GM18507 (cell line): Measurements from ENCODE around the gene POLR3E.

Experiments used
- DNase-seq: peaks from one replicate; pipeline ENCODE4 v3.0.0; 2011; ENCODE audit warnings: low read depth; ENCODE audit not compliant: insufficient read length; ENCODE audit errors: extremely low spot score
- FAIRE-seq: peaks from 2 replicates; lab custom pipeline; 2011; peaks lifted over from hg19 to GRCh38; lab: Jason Lieb, UNC

POLR3E gene

GRCh38 chr16:22375963-22376640 is 78.9 kb downstream of the POLR3E start:
- DNase-seq (no peak), FAIRE-seq (no peak)

GRCh38 chr16:22379656-22380055 is 82.4 kb downstream of the POLR3E start:
- FAIRE-seq (no peak), DNase-seq (no peak)

- no peak for FAIRE-seq
- no peak for DNase-seq
These were observed 83.3 kb downstream of the POLR3E start for GRCh38 chr16:22380529-22380928.

- no peak for FAIRE-seq
- no peak for DNase-seq
These were observed 84.2 kb downstream of the POLR3E start for GRCh38 chr16:22381392-22381791.

- no peak for FAIRE-seq
- DNase-seq = no peak
These were observed 86.6 kb downstream of the POLR3E start for GRCh38 chr16:22383827-22384226.
